Measurements from ENCODE around the gene TNIP2. TPM values are rescaled to one million over a fixed set of nuclear protein-coding genes. Genes with fewer than 3 reads are reported as not detected.

Gene TNIP2
- total RNA-seq, 1 donor from 2014 or later: 29.0 TPM

DNA sequence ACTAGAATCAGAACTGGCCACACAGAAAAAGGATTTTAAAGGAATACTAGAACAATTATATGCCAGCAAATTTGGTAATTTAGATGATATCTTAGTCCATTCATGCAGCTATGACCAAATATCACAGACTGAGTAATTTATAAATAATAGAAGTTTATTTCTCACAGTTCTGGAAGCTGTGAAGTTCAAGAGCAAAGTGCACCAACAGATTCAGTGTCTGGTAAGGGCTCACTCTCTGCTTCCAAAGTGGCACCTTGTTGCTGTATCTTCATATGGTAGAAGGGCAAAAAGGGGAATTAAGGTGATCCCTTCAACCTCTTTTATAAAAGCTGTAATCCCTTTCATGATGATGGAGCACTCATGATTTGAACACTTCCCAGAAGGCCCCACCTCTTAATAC, 20.3 kb downstream of the TNIP2 start:
- H3K27ac Mint-ChIP-seq (ENCODE audit: unreplicated experiment): no peak overlapping the region
- H3K36me3 Mint-ChIP-seq (ENCODE audit: low read depth): peaks cover 26% of the 10 kb centered on the region
- no peak overlapping the region for H3K4me3 Mint-ChIP-seq (ENCODE audit: unreplicated experiment)
- H3K9me3 Mint-ChIP-seq (ENCODE audit: low read depth): peaks cover 16% of the 10 kb centered on the region
- TF ChIP-seq CTCF (IDR thresholded peaks at IDR 0.05): no peak
- H3K27me3 Mint-ChIP-seq (ENCODE audit: low read depth): no peaks in the 10 kb centered on the region
- DNase-seq (ENCODE audit: low spot score): no peak
- peaks cover 1% of the 10 kb centered on the region for H3K4me1 Mint-ChIP-seq (ENCODE audit: low read depth)

GRCh38 chr4:2734612-2735011, 21.5 kb downstream of the TNIP2 start:
- Mint-ChIP-seq H3K4me1 (ENCODE audit: low read depth) (no peaks in the 10 kb centered on the region), H3K27ac (ENCODE audit: unreplicated experiment) (no peak overlapping the region), H3K36me3 (ENCODE audit: low read depth) (peaks cover 26% of the 10 kb centered on the region), H3K4me3 (ENCODE audit: unreplicated experiment) (no peak overlapping the region), H3K27me3 (ENCODE audit: low read depth) (no peaks in the 10 kb centered on the region), H3K9me3 (ENCODE audit: low read depth) (peaks cover 16% of the 10 kb centered on the region)
- no peak for TF ChIP-seq CTCF (IDR thresholded peaks at IDR 0.05)
- DNase-seq (ENCODE audit: low spot score): no peak

DNA sequence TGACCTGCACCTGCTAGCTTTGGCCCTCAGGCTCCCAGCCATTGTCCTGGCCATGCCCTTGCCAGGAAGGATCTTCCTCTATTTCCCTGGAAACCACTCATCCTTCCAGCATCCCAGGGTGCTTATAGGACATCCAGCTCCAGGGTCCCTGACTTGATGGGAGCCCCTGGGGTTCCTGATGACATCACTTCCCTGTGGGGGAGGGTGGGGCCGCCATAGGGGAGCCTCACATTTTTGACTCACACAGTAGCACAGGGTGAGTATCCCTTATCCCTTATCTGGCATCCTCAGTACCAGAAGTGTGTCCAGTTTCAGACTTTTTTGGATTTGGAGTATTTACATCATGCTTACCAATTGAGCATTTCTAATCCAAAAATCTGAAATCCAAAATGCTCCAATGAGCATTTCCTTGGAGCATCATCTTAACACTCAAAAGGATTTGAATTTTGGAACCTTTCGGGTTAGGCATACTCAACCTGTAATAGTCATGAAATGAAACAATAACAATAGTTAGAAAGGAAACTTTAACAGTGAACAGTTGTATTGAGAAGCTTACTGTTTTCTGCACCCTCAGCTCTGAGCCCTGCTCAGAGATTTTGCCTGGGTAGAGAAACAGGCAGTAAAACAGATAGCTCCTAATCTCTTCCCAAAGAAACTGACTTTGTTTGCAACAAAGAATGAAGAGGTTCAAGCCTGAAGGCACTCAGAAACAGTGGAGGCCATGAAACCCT, 22.1 kb downstream of the TNIP2 start:
- H3K27ac Mint-ChIP-seq (ENCODE audit: unreplicated experiment): no peak overlapping the region
- no peak overlapping the region for H3K4me3 Mint-ChIP-seq (ENCODE audit: unreplicated experiment)
- peaks cover 16% of the 10 kb centered on the region for H3K9me3 Mint-ChIP-seq (ENCODE audit: low read depth)

GRCh38 chr4:2733001-2733843, 22.9 kb downstream of the TNIP2 start:
- peak; percentile 81 for DNase-seq (ENCODE audit: low spot score)
- peaks cover 16% of the 10 kb centered on the region for H3K9me3 Mint-ChIP-seq (ENCODE audit: low read depth)
- no peak for TF ChIP-seq CTCF (IDR thresholded peaks at IDR 0.05)
- H3K4me3 Mint-ChIP-seq (ENCODE audit: unreplicated experiment): no peak overlapping the region
- H3K27ac Mint-ChIP-seq (ENCODE audit: unreplicated experiment): peak overlapping the region; percentile 17
- no peaks in the 10 kb centered on the region for H3K27me3 Mint-ChIP-seq (ENCODE audit: low read depth)
- H3K36me3 Mint-ChIP-seq (ENCODE audit: low read depth): peaks cover 26% of the 10 kb centered on the region
- no peaks in the 10 kb centered on the region for H3K4me1 Mint-ChIP-seq (ENCODE audit: low read depth)

More for the DNA sequence above, 22.1 kb downstream of the TNIP2 start:
- Mint-ChIP-seq H3K4me1 (ENCODE audit: low read depth) (no peaks in the 10 kb centered on the region), H3K27me3 (ENCODE audit: low read depth) (no peaks in the 10 kb centered on the region), H3K36me3 (ENCODE audit: low read depth) (peaks cover 26% of the 10 kb centered on the region)
- DNase-seq (ENCODE audit: low spot score): peak; percentile 48
- no peak for TF ChIP-seq CTCF (IDR thresholded peaks at IDR 0.05)

DNA sequence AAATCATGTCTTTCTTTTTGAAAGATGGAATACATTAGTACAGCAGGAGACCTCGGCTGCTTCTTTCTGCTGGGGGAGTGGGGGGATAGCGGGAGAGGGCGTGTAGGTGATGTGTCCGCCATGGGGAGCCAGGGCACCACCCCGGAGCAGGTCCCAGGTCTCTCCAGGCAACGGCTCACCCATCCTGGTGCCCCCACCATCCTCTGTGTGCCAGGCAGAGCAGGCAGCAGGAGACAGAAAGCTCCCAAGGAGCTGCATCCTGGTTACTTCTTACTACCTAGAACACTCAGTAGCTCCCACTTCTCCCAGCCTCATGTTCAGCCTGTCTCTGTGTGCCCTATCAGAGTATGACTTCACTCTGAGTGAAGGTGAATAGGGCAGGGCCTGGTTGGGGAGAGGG, 23.6 kb downstream of the TNIP2 start:
- no peak overlapping the region for H3K27ac Mint-ChIP-seq (ENCODE audit: unreplicated experiment)
- H3K36me3 Mint-ChIP-seq (ENCODE audit: low read depth): peaks cover 26% of the 10 kb centered on the region
- no peaks in the 10 kb centered on the region for H3K27me3 Mint-ChIP-seq (ENCODE audit: low read depth)
- DNase-seq (ENCODE audit: low spot score): peak; percentile 68
- H3K4me1 Mint-ChIP-seq (ENCODE audit: low read depth): no peaks in the 10 kb centered on the region
- no peak for TF ChIP-seq CTCF (IDR thresholded peaks at IDR 0.05)
- H3K9me3 Mint-ChIP-seq (ENCODE audit: low read depth): peaks cover 16% of the 10 kb centered on the region
- H3K4me3 Mint-ChIP-seq (ENCODE audit: unreplicated experiment): no peak overlapping the region

Measured in chondrocyte (in vitro differentiated cells).